K562 (cell line): ENCODE measurements around the gene CADPS2. TPM values are rescaled to one million over a fixed set of nuclear protein-coding genes. Genes with fewer than 3 reads are reported as not detected.

Source experiments
- BHLHE40 ChIP-seq: IDR thresholded peaks from 2 replicates; pipeline ENCODE4 v1.6.1; 2011; ENCODE audit warnings: low read length, improper control_type of control experiment
- CHD1 ChIP-seq: fragments of 200-600 bp; sonication (generic); IDR thresholded peaks from one replicate; pipeline ENCODE4 v1.6.1; 2012; ENCODE audit warnings: mild to moderate bottlenecking, moderate library complexity, low read length, inconsistent platforms
- DIDO1 ChIP-seq: fragments of 450-650 bp; IDR thresholded peaks from 2 replicates; pipeline ENCODE4 v1.6.1; 2016; ENCODE audit warnings: low read depth, missing biosample characterization, missing genetic modification characterization
- HBP1 ChIP-seq: fragments of 450-650 bp; formaldehyde crosslinking; IDR thresholded peaks from 2 replicates; pipeline ENCODE4 v1.4.0; 2022; ENCODE audit warnings: missing genetic modification characterization
- HIVEP1 ChIP-seq: fragments of 250-450 bp; sonication (Bioruptor Pico); IDR thresholded peaks from 2 replicates; pipeline ENCODE4 v1.4.0; 2020; ENCODE audit warnings: mild to moderate bottlenecking
- NCOR1 ChIP-seq: fragments of 450-650 bp; IDR thresholded peaks from 2 replicates; pipeline ENCODE4 v1.6.1; 2016; ENCODE audit warnings: mild to moderate bottlenecking, moderate library complexity
- NR0B1 ChIP-seq: fragments of 450-650 bp; IDR thresholded peaks from one replicate; pipeline ENCODE4 v1.6.1; 2018; ENCODE audit warnings: mild to moderate bottlenecking, moderate library complexity; ENCODE audit not compliant: partially characterized antibody
- NRF1 ChIP-seq, 2 experiments: fragments of 450-650 bp; IDR thresholded peaks in 1 of 2; conservative IDR thresholded peaks in 1 of 2; 2 replicates each; pipeline ENCODE4 v1.6.1; 2014; ENCODE audit warnings: mild to moderate bottlenecking in 2 of 2
- PHTF2 ChIP-seq: fragments of 250-450 bp; sonication (Bioruptor Pico); IDR thresholded peaks from 2 replicates; pipeline ENCODE4 v1.5.0; 2021; ENCODE audit warnings: mild to moderate bottlenecking
- ZBED1 ChIP-seq: IDR thresholded peaks from 2 replicates; pipeline ENCODE4 v1.6.1; 2014
- ZNF740 ChIP-seq, 3 experiments: fragments of 200-800 bp in 1 of 3; sonication (Bioruptor generic) in 1 of 3; sonication (generic) in 1 of 3; formaldehyde crosslinking in 1 of 3; IDR thresholded peaks; 2 replicates each; pipeline versions ENCODE4 v1.6.1 to v1.8.0; 2016 to 2022; ENCODE audit warnings: mild to moderate bottlenecking in 2 of 3, missing compliant biosample characterization in 2 of 3, missing genetic modification characterization in 2 of 3, missing genetic modification reagents in 1 of 3
- polyA plus RNA-seq, 8 experiments: library from polyadenylated mRNA; depleted of rRNA in 4 of 8; stranded (reverse) in 5 of 8; unstranded in 3 of 8; fragments of >200 nt; fragmentation: Nextera tagmentation in 2 of 8; fragmentation: Illumina TruSeq in 1 of 8; extraction: Ambion mirVana in 2 of 8; extraction: Trizol in 1 of 8; gene quantifications; 2 replicates each; pipeline versions ENCODE4 v1.2.1 to v1.2.3, GENCODE V29; 2011 to 2014; ENCODE audit warnings: inconsistent platforms in 1 of 8, missing spikeins in 1 of 8
- total RNA-seq, 7 experiments: library from RNA; depleted of rRNA in 6 of 7; stranded (reverse); fragments of >200 nt in 6 of 7; fragmentation: Illumina TruSeq in 2 of 7; extraction: Trizol in 2 of 7; gene quantifications; 2 replicates each; pipeline versions ENCODE4 v1.2.1 to v1.2.3, GENCODE V29; 2011 to 2021; ENCODE audit warnings: low replicate concordance in 1 of 7

The CADPS2 gene
- total and polyA plus RNA-seq, 9 of the 15 experiments (the other 6 are each of a cell fraction or from before 2014, with no cell fraction given) = 0.03 to 0.14 (median 0.04) TPM; not detected in 1

GRCh38 chr7:122803851-122804250, 82.4 kb downstream of the CADPS2 start (continued):
- TF ChIP-seq NR0B1 (no peak), NCOR1 (no peak), NRF1 (conservative IDR thresholded peaks at IDR 0.05 in 1 of 2, IDR thresholded peaks at IDR 0.05 in 1 of 2) (no peak), ZNF740 (CRISPR knock-in tag; IDR thresholded peaks at IDR 0.05) (no peak), ZNF740 (tag; IDR thresholded peaks at IDR 0.05) (no peak), ZBED1 (no peak), DIDO1 (no peak), CHD1 (no peak), HIVEP1 (CRISPR knock-in tag) (no peak), BHLHE40 (no peak), PHTF2 (no peak), HBP1 (CRISPR knock-in tag) (no peak)
